GM12801 (cell line): ENCODE results near the gene FOXB1.

Source experiments
- TF ChIP-seq, protein P1 (sequence below): IDR thresholded peaks from one replicate; pipeline ENCODE4 v1.5.1; 2011; ENCODE audit warnings: control low read depth; ENCODE audit not compliant: insufficient read length; ENCODE audit errors: extremely low read depth

Gene FOXB1

DNA sequence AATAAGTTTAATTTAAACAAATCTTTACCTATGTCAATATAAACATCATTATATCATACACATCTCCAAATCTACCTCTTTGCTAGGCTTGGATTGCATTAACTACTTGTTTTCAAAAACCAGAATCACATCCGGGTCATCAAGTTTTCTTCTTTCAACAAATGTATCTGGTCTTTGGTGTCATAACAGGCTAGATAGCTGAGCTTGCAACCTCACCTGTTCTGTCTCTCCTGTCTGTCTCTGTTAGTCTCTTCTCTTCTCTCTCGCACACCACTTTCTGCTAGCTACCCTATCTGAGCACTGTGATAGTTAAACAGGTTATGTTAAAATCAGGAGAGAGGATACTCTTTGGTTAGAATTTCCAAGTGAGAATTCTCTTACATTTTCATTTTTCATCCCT, 6.7 kb downstream of the FOXB1 start:
- TF ChIP-seq, protein P1, sequence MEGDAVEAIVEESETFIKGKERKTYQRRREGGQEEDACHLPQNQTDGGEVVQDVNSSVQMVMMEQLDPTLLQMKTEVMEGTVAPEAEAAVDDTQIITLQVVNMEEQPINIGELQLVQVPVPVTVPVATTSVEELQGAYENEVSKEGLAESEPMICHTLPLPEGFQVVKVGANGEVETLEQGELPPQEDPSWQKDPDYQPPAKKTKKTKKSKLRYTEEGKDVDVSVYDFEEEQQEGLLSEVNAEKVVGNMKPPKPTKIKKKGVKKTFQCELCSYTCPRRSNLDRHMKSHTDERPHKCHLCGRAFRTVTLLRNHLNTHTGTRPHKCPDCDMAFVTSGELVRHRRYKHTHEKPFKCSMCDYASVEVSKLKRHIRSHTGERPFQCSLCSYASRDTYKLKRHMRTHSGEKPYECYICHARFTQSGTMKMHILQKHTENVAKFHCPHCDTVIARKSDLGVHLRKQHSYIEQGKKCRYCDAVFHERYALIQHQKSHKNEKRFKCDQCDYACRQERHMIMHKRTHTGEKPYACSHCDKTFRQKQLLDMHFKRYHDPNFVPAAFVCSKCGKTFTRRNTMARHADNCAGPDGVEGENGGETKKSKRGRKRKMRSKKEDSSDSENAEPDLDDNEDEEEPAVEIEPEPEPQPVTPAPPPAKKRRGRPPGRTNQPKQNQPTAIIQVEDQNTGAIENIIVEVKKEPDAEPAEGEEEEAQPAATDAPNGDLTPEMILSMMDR, result no peak

- TF ChIP-seq, protein P1, result no peak
These were observed 8.6 kb downstream of the FOXB1 start for GRCh38 chr15:60012695-60013094.

- TF ChIP-seq, protein P1, result no peak
These were observed 13.7 kb downstream of the FOXB1 start for GRCh38 chr15:60017538-60018520.

DNA sequence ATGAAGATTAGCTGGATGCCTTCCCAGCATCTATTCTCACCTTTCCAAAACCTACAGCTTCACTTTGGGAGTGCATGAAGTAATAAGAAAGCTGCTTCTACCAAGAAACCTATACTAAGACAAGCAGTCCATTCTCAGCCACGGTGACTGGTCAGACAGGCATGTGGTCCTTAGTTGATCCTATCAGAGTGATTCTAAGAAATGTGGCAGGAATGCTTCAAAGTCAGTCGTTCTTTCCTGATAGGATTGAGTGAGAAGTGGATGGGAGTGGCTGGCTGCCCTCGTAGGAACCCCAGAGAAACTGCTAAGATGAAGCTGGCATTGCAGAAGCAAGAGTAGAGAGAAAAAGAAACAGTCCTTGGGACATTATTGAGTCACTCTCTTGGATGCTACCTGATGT, 16.6 kb downstream of the FOXB1 start:
- TF ChIP-seq, protein P1, result no peak

DNA sequence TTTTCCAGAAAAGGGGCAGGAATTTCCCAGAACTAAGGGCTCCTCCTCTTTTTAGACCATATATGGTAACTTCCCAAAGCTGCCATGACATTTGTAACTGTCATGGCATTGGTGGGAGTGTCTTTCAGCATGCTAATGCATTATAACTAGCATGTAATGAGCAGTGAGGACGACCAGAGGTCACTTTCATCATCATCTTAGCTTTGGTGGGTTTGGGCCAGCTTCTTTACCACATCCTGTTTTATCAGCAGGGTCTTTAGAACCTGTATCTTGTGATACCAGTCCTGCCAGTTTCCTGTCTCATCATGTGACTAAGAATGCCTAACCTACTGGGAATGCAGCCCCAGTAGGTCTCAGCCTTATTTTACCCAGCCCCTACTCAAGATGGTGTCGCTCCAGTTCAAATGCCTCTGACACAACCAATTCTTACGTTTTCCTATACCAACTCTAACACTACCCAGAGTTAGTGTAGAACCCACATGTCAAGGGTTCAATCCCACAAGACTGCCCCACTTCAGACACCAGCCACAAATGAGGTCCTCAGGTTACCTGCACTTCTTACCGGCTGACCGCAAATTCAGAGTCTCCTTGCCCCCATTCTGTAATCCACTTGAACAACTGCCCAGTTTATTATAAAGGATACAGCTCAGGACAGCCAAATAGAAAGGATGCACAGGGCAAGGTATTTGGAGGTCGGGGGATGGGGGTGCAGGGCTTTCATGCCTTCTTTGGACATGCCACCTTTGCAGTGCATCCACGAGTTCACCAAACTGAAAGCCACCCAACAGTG, 17.7 kb downstream of the FOXB1 start:
- TF ChIP-seq, protein P1, result no peak

GRCh38 chr15:60022379-60022741, 18.2 kb downstream of the FOXB1 start:
- TF ChIP-seq, protein P1, result no peak

GRCh38 chr15:60026555-60026954, 22.4 kb downstream of the FOXB1 start:
- TF ChIP-seq, protein P1, result no peak
